ENCODE measurements around the gene SCFD2.

Gene SCFD2

DNA sequence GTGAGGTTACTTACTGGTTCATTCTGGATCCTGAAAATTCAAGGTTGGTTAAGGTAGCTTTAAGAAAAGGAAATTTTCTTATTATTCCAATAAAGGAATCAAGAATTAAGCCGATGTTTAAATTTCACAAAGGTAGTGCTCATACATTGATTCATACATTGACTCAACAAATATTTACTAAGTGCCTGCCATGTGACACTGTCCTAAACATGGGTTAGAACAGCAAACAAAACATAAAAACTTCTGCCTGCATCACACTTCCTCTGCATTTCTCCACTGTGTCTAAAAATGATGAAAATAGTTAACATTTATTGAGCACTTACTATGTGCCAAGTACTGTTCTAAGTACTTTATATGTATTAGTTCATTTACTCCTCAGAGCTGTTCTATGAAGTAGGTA lies 428.0 kb downstream of the SCFD2 start:
- Histone ChIP-seq H3K4me3 (ENCODE audit: low read depth, low read length) (no peak overlapping the region), H3K36me3 (no peaks in the 10 kb centered on the region), H3K4me1 (no peaks in the 10 kb centered on the region), H3K27me3 (no peaks in the 10 kb centered on the region), H3K9me3 (no peaks in the 10 kb centered on the region)
- DNase-seq = no peak
- TF ChIP-seq, protein P1, sequence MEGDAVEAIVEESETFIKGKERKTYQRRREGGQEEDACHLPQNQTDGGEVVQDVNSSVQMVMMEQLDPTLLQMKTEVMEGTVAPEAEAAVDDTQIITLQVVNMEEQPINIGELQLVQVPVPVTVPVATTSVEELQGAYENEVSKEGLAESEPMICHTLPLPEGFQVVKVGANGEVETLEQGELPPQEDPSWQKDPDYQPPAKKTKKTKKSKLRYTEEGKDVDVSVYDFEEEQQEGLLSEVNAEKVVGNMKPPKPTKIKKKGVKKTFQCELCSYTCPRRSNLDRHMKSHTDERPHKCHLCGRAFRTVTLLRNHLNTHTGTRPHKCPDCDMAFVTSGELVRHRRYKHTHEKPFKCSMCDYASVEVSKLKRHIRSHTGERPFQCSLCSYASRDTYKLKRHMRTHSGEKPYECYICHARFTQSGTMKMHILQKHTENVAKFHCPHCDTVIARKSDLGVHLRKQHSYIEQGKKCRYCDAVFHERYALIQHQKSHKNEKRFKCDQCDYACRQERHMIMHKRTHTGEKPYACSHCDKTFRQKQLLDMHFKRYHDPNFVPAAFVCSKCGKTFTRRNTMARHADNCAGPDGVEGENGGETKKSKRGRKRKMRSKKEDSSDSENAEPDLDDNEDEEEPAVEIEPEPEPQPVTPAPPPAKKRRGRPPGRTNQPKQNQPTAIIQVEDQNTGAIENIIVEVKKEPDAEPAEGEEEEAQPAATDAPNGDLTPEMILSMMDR (IDR thresholded peaks at IDR 0.05; ENCODE audit: low read depth, low read length) = no peak

DNA sequence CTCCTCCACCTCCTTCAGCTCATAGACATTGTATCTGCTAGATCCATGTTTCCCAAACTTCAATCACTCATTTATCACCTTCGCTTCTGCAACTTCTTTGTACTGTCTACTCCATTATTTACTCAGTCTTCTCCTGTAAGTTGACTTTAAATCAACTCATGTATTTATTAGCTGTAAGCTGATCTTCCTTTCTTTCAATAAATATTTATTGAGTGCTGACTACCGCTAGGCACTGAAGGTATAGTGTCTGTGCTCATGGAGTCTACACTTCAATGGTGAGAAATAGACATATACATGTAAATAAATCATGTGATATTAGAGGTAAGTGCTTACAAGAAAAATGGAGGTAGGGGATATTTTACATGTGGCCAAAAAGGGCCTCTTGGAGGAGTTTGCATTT lies 429.1 kb downstream of the SCFD2 start:
- H3K4me3 ChIP-seq (ENCODE audit: low read depth, low read length) = no peak overlapping the region
- H3K9me3 ChIP-seq = no peaks in the 10 kb centered on the region
- H3K27me3 ChIP-seq = no peaks in the 10 kb centered on the region
- TF ChIP-seq, protein P1 (IDR thresholded peaks at IDR 0.05; ENCODE audit: low read depth, low read length) = no peak
- H3K36me3 ChIP-seq = no peaks in the 10 kb centered on the region
- DNase-seq = no peak
- peaks cover 2% of the 10 kb centered on the region; the same call in 1 of the 2 replicates for H3K4me1 ChIP-seq

DNA sequence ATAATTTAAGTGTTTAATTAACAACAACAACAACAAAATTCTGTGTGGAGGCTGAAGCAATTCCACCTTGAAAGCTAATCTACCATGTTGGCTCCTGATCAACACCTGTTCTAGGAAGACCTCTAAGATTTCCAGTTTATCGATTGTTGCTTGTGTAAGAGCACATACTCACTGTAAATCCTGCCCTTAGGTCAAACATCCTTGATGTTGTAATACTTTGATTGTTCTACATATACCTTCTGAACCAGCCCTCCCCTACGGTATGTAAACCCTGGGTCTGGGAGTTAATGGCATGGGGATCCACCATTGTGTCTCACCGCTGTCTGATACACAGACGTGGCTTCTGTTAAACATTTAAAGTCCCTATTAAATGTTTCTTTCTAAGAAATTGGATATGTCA lies 430.5 kb downstream of the SCFD2 start:
- TF ChIP-seq, protein P1 (IDR thresholded peaks at IDR 0.05; ENCODE audit: low read depth, low read length) = no peak
- no peak for DNase-seq
- Histone ChIP-seq H3K27me3 (no peaks in the 10 kb centered on the region), H3K36me3 (no peaks in the 10 kb centered on the region), H3K9me3 (no peaks in the 10 kb centered on the region), H3K4me1 (peaks cover 3% of the 10 kb centered on the region; the same call in 1 of the 2 replicates), H3K4me3 (ENCODE audit: low read depth, low read length) (no peak overlapping the region)

DNA sequence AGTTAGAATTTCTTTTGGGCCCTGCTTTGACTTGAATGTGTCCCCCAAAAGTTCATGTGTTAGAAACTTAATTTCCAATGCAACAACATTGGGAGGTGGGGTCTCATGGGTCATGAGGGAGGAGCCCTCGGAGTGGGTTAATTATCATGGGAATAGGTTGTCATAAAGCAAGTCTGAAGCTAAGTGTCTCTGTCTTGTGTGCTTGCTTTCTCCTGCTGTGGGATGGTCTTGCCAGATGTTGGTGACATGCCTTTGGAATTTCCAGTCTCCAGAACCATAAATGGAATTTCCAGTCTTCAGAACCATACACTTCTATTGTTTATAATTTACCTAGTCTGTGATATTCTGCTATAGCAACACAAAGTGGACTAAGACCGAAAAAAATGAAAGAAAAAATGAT lies 432.1 kb downstream of the SCFD2 start:
- DNase-seq = no peak
- Histone ChIP-seq H3K9me3 (no peaks in the 10 kb centered on the region), H3K36me3 (no peaks in the 10 kb centered on the region), H3K27me3 (no peaks in the 10 kb centered on the region), H3K4me1 (peaks cover 3% of the 10 kb centered on the region; the same call in 1 of the 2 replicates), H3K4me3 (ENCODE audit: low read depth, low read length) (no peak overlapping the region)
- TF ChIP-seq, protein P1 (IDR thresholded peaks at IDR 0.05; ENCODE audit: low read depth, low read length) = no peak

DNA sequence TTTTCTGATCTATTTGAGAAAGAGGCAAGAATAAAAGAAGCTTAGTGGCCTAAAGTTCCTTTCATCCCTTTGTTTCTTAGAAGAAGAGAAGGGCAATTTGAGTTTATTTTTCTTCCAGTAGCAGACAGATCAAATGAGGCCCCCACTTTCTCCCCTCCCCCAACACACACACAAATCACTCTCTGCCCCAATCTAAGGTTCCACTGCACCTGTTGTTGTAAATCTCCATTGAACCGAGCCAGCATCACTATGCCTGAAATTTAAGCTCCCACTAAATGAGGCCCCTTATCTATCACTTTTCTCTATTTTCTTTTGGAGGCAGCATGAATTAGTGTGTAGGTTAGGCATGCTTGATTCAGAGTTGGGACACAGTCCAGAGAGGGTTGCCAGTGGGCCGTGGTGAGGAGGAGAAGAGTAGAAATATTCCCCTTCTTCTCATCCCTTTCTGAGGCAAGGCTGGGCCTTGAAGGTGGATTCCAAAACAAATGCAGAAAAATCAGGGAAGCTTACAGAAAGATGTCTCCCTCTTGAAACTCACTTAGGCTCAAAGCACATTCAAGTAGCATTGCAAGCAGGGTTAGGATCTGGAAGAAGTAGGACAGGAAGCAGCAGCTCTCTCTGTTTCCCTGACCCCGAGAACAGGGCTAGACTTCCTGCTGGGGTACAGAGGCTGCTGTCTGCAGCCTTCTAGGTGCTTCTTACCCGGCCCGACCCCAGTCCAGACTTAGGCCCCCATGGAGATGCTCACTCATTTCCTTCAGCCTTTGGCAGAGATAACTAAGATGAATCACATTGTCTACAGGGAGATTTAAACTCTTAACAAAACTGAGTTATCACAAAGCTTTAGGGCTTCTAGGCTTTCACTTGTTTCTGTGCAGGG lies 433.0 kb downstream of the SCFD2 start:
- Histone ChIP-seq H3K36me3 (no peaks in the 10 kb centered on the region), H3K4me1 (peaks cover 3% of the 10 kb centered on the region; the same call in 1 of the 2 replicates), H3K9me3 (no peaks in the 10 kb centered on the region), H3K4me3 (ENCODE audit: low read depth, low read length) (no peak overlapping the region), H3K27me3 (no peaks in the 10 kb centered on the region)
- no peak for DNase-seq
- TF ChIP-seq, protein P1 (IDR thresholded peaks at IDR 0.05; ENCODE audit: low read depth, low read length) = no peak

DNA sequence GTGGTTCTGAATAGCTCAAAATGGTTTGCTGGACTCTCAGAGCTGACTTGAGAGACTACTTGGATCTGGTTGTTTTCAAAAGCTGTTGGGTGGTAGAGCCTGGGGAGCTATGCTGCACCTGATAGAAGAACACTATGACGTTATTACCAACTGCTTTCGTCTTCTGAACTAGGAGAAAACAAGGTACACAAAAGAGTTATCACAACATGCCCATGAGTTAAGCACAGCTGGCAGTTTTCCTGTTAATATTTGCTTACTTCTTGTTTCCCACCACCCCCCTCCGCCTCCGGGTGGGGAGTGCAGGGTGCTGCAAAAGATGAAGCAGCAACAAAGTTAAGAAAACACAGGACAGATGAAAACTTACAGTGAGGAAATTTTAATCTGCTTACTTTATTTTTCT lies 434.6 kb downstream of the SCFD2 start:
- Histone ChIP-seq H3K9me3 (no peaks in the 10 kb centered on the region), H3K27me3 (no peaks in the 10 kb centered on the region), H3K4me3 (ENCODE audit: low read depth, low read length) (no peak overlapping the region), H3K36me3 (no peaks in the 10 kb centered on the region), H3K4me1 (peaks cover 3% of the 10 kb centered on the region; the same call in 1 of the 2 replicates)
- TF ChIP-seq, protein P1 (IDR thresholded peaks at IDR 0.05; ENCODE audit: low read depth, low read length) = no peak
- DNase-seq = no peak
